B cell (primary cell): ENCODE results near the gene SELENOP.

Source experiments
- CTCF ChIP-seq: fragments of 200-600 bp; IDR thresholded peaks from one replicate; pipeline ENCODE4 v1.8.0; 2022; ENCODE audit warnings: antibody characterized with exemption, mild to moderate bottlenecking
- EZH2 ChIP-seq: IDR thresholded peaks from 2 replicates; pipeline ENCODE4 v1.6.1; 2012; ENCODE audit warnings: borderline replicate concordance, low read depth, mild to moderate bottlenecking, moderate library complexity, low read length; ENCODE audit not compliant: insufficient read depth, poor library complexity, severe bottlenecking

DNA sequence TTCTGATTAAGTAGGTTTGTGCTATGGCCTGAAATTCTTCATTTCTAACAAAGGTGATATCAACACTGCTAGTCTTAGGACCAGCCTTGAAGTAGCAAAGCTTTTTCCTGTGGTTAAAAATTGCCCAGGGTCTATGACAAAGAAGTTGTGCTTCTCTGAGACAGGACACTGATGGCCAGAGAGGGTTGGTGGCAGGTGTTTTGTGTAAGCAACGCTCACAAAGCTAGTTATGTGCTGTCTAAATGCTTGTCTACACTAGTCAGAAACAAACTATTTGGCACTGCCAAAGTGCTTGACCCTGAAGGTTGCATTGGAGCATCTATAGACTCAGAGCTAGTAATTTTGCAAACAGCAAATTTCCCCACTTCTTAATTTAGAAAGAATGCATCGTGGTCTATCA is 44.1 kb upstream of the SELENOP start:
- no peak for TF ChIP-seq CTCF
- TF ChIP-seq EZH2, result no peak
